Endothelial cell (in vitro differentiated cells): ENCODE measurements around the gene GUCY2D. TPM values are rescaled to one million over a fixed set of nuclear protein-coding genes. Genes with fewer than 3 reads are reported as not detected.
"Not testable (repeated sequence)": the region's sequence is repeated elsewhere in the genome, so short reads cannot be mapped to it uniquely, and the experiment has no call there.

Source experiments
- DNase-seq: peaks from one replicate; pipeline ENCODE4 v3.0.0; 2021; ENCODE audit warnings: low spot score
- H3K27ac Mint-ChIP-seq: one replicate; pipeline ENCODE4 v1.8.0; 2021; ENCODE audit warnings: mixed read lengths, inconsistent platforms; ENCODE audit not compliant: unreplicated experiment
- H3K27me3 Mint-ChIP-seq: one replicate; pipeline ENCODE4 v1.8.0; 2021; ENCODE audit warnings: mild to moderate bottlenecking, moderate library complexity, mixed read lengths, inconsistent platforms; ENCODE audit not compliant: unreplicated experiment
- H3K36me3 Mint-ChIP-seq: one replicate; pipeline ENCODE4 v1.8.0; 2021; ENCODE audit warnings: mild to moderate bottlenecking, low read depth, mixed read lengths, inconsistent platforms; ENCODE audit not compliant: unreplicated experiment
- H3K4me1 Mint-ChIP-seq: one replicate; pipeline ENCODE4 v1.8.0; 2021; ENCODE audit warnings: mild to moderate bottlenecking, mixed read lengths, inconsistent platforms; ENCODE audit not compliant: unreplicated experiment
- H3K4me3 Mint-ChIP-seq: one replicate; pipeline ENCODE4 v1.8.0; 2021; ENCODE audit warnings: mild to moderate bottlenecking, mixed read lengths, inconsistent platforms; ENCODE audit not compliant: unreplicated experiment
- H3K9me3 Mint-ChIP-seq: one replicate; pipeline ENCODE4 v1.8.0; 2021; ENCODE audit warnings: mixed read lengths, inconsistent platforms; ENCODE audit not compliant: unreplicated experiment
- long read RNA-seq: library from polyadenylated mRNA; unstranded; transcript quantifications from one replicate; pipeline ENCODE4 v2.0.0, GENCODE V29; 2020; ENCODE audit not compliant: unreplicated experiment
- total RNA-seq: library from RNA; stranded (reverse); fragmentation: NEBNext Ultra II Directional; extraction: Animal tissue kit (Norgen Biotek cat#: 25700); gene quantifications from one replicate; pipeline ENCODE4 v1.2.1, GENCODE V29; 2021; ENCODE audit not compliant: unreplicated experiment
- TF ChIP-seq, protein P1 (sequence below): fragments of 200-600 bp; sonication (generic); IDR thresholded peaks from one replicate; pipeline ENCODE4 v1.5.0; 2021; ENCODE audit warnings: antibody characterized with exemption; ENCODE audit not compliant: unreplicated experiment

GUCY2D gene
- total RNA-seq, result not detected
- long read RNA-seq, result 0 reads

DNA sequence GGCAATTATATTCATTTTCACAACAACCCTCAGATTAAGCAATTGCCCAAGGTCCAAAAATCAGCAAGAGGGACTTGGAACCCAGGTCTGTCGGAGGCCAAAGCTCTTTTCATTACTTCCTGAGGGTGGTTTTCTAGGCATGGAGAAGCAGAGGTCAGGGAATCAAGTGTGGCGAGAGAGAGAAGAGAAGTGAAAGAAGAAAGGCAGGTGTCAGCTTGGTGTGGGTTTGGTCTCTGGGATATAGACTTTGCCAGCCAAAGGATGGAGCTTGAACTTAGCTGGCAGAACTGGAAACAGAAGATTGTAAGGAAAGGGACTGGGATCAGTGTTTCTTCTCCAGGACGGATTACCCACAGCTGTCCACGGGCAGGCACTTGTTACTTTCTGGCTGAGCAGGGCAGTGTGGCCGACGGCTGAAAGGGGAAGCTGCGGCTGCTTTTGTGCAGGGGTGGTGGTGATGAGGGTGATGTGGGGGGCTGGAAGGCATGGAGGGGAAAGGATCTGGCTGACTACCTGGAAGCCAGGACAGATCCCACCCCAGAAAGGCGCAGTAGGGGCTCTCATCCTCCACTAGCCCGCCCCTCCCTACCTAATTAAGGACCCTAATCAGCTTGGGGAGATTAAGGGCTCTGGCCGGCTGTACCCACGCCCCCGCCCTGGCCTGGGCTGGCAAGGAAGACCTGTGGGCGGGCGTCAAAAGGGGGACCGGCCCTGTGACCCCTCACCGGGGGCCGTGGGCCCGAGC is at the start of gene GUCY2D:
GUCY2D (plus strand) TSS at position 640 of the 745 bp plus-strand sequence. CDS start 433 bp downstream, outside the sequence.
- TF ChIP-seq, protein P1, sequence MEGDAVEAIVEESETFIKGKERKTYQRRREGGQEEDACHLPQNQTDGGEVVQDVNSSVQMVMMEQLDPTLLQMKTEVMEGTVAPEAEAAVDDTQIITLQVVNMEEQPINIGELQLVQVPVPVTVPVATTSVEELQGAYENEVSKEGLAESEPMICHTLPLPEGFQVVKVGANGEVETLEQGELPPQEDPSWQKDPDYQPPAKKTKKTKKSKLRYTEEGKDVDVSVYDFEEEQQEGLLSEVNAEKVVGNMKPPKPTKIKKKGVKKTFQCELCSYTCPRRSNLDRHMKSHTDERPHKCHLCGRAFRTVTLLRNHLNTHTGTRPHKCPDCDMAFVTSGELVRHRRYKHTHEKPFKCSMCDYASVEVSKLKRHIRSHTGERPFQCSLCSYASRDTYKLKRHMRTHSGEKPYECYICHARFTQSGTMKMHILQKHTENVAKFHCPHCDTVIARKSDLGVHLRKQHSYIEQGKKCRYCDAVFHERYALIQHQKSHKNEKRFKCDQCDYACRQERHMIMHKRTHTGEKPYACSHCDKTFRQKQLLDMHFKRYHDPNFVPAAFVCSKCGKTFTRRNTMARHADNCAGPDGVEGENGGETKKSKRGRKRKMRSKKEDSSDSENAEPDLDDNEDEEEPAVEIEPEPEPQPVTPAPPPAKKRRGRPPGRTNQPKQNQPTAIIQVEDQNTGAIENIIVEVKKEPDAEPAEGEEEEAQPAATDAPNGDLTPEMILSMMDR, result no peak
- Mint-ChIP-seq H3K27ac (peak within 1 kb of the TSS; percentile 0), H3K4me1 (no peaks in the 10 kb centered on the region), H3K4me3 (peak within 1 kb of the TSS; percentile 4), H3K9me3 (no peaks in the 10 kb centered on the region), H3K36me3 (peaks cover 5% of the 10 kb centered on the region), H3K27me3 (peaks cover 10% of the 10 kb centered on the region)
- no peak for DNase-seq

DNA sequence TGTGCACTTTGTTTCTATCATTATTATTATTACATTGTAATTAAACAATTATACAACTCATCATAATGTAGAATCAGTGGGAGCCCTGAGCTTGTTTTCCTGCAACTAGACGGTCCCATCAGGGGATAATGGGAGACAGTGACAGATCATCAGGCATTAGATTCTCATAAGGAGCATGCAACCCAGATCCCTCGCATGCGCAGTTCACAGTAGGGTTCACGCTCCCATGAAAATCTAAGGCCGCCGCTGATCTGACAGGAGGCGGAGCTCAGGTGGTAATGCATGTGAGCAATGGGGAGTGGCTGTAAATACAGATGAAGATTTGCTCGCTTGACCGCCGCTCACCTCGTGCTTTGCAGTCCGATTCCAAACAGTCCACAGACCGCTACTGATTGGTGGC is 49.1 kb upstream of the GUCY2D start:
- H3K27me3 Mint-ChIP-seq, H3K27ac Mint-ChIP-seq, DNase-seq, H3K4me3 Mint-ChIP-seq, H3K9me3 Mint-ChIP-seq, H3K4me1 Mint-ChIP-seq: not testable (repeated sequence)
- H3K36me3 Mint-ChIP-seq, result peaks cover 22% of the 10 kb centered on the region

DNA sequence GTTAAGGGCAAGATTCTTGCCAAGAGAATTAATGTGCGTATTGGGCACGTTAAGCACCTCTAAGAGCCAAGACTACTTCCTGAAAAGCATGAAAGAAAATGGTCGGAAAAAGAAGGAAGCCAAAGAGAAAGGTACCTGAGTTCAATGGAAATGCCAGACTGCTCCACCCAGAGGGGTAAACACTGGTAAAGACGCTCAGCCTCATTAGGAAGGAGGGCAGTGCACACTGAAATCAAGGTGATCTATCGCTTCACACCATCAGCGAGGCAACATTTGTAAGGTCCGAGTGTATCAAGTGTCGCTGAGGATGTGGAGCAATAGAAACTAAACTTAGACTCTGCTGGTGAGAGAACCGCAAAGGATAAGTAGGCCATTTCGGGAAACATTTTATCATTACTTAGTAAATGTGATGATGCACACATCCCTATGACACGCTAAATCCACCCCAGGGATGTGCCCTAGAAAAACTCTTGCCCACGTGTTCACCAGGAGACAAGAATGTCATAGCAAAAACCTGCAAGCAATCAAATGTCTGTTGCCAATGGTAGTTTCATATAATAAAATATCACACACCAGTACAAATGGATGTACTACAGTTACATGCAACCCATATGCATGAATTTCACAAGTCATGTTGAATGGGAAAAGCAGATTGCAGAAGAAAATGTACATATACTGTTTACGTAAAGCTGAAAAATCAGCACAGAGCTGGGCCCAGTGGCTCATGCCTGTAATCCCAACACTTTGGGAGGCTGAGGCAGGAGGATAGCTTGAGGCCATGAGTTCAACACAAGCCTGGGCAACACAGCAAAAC is 46.8 kb upstream of the GUCY2D start:
- Mint-ChIP-seq H3K4me3 (no peak overlapping the region), H3K27me3 (peaks cover 1% of the 10 kb centered on the region)

DNA sequence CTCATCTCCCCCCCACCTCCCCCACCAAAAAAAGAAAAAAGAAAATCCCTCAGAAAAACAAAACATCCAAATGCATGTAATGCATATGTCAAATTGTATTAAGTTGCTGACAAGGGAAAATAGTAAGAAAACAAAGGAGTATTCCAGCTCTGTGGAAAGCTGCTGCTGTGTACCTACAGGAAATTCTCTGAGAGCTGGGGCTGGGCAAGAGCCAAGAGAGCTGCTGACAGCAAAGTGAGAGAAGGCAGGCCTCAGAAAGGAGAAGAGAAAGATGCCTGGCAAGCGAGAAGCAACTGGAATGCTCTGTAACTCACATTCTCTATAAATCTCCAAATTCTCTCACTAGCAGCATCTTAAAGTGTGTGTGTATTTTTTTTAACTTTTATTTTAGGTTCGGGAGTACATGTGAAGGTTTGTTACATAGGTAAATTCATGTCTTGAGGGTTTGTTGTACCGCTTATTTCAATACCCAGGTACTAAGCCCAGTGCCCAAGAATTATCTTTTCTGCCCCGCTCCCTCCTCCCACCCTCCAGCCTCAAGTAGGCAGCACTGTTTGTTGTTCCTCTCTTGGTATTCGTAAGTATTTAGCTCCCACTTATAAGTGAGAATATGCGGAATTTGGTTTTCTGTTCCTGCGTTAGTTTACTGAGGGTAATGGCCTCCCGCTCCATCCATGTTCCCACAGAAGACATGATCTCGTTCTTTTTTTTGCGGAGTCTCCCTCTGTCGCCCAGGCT is 46.0 kb upstream of the GUCY2D start:
- Mint-ChIP-seq H3K36me3 (peaks cover 1% of the 10 kb centered on the region), H3K9me3 (no peaks in the 10 kb centered on the region), H3K27me3 (peaks cover 1% of the 10 kb centered on the region), H3K4me1 (peaks cover 8% of the 10 kb centered on the region), H3K27ac (no peak overlapping the region), H3K4me3 (no peak overlapping the region)
- TF ChIP-seq, protein P1, result no peak
- no peak for DNase-seq

More for the DNA sequence above, 46.8 kb upstream of the GUCY2D start:
- TF ChIP-seq, protein P1, result no peak
- Mint-ChIP-seq H3K9me3 (no peaks in the 10 kb centered on the region), H3K27ac (no peak overlapping the region), H3K36me3 (peaks cover 3% of the 10 kb centered on the region), H3K4me1 (peaks cover 6% of the 10 kb centered on the region)
- no peak for DNase-seq

DNA sequence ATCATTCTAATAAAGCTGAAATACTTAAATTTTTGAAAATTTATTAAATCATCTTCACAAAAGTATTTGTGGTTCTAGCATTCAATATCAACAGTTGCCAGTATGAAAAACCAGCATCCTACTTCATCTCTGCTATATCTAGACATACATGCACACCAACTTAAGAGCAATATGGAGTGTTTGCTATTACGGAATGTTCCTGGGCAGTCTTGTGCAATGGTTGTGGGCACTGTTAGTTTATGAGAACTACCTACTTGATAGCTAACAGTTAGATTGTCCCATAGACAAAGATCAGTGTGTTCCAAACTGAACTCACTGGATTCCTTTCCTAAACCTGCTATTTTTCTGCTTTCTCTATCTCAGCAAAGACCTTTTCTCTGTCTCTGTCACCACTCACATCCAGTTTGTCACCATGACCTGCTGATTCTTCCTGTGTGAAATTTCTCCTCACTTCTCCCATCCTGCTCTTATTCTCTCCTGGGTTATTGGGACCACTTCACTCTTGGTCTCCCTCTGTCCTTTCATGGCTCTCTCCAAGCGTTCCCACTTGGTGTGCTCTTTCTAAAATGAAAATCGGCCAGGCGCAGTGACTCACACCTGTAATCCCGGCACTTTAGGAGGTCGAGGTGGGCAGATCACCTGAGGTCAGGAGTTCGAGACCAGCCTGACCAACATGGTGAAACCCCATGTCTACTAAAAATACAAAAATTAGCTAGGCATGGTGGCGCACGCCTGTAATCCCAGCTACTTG is 42.7 kb upstream of the GUCY2D start:
- Mint-ChIP-seq H3K36me3 (no peaks in the 10 kb centered on the region), H3K4me1 (peaks cover 8% of the 10 kb centered on the region), H3K27ac (no peak overlapping the region), H3K9me3 (no peaks in the 10 kb centered on the region), H3K4me3 (no peak overlapping the region), H3K27me3 (peaks cover 3% of the 10 kb centered on the region)
- TF ChIP-seq, protein P1, result no peak
- no peak for DNase-seq
